A549 (cell line): ENCODE measurements around the gene ATN1. TPM values are rescaled to one million over a fixed set of nuclear protein-coding genes. Genes with fewer than 3 reads are reported as not detected.

ENCODE experiments used
- ATOH8 ChIP-seq: fragments of 250-450 bp; sonication (Bioruptor Pico); IDR thresholded peaks from 2 replicates; pipeline ENCODE4 v1.5.0; 2020; ENCODE audit warnings: low read depth, mild to moderate bottlenecking, moderate library complexity
- BCL3 ChIP-seq: fragments of >200 bp; sonication (Bioruptor Twin); formaldehyde crosslinking; IDR thresholded peaks from 3 replicates; pipeline ENCODE4 v1.6.1; 2016
- BHLHE40 ChIP-seq: IDR thresholded peaks from 2 replicates; pipeline ENCODE4 v1.6.1; 2012; ENCODE audit warnings: low read depth, low read length, inconsistent platforms
- CBX8 ChIP-seq: fragments of 200-600 bp; sonication (generic); IDR thresholded peaks from 2 replicates; pipeline ENCODE4 v1.6.1; 2016
- CHD2 ChIP-seq: fragments of 150-350 bp; IDR thresholded peaks from 2 replicates; pipeline ENCODE4 v1.6.1; 2014; ENCODE audit warnings: low read length; ENCODE audit not compliant: partially characterized antibody
- ELK1 ChIP-seq: fragments of 150-350 bp; IDR thresholded peaks from 2 replicates; pipeline ENCODE4 v1.6.1; 2014; ENCODE audit warnings: low read depth, mild to moderate bottlenecking, low read length
- ESRRA ChIP-seq: fragments of 150-350 bp; IDR thresholded peaks from 2 replicates; pipeline ENCODE4 v1.6.1; 2014; ENCODE audit warnings: mild to moderate bottlenecking, low read length, borderline replicate concordance
- FOSB ChIP-seq: fragments of 250-450 bp; sonication (Bioruptor Pico); IDR thresholded peaks from 2 replicates; pipeline ENCODE4 v1.5.0; 2020; ENCODE audit warnings: mild to moderate bottlenecking, moderate library complexity
- FOSL2 ChIP-seq, 2 experiments: fragments of 450-650 bp in 1 of 2; fragments of >200 bp in 1 of 2; sonication (Bioruptor Twin) in 1 of 2; formaldehyde crosslinking; IDR thresholded peaks; 2 replicates each; pipeline versions ENCODE4 v1.5.0 to v1.6.1; 2016 to 2020; ENCODE audit warnings: mild to moderate bottlenecking in 1 of 2, moderate library complexity in 1 of 2
- FOXS1 ChIP-seq: fragments of 250-450 bp; sonication (Bioruptor Pico); IDR thresholded peaks from 2 replicates; pipeline ENCODE4 v1.5.0; 2020; ENCODE audit warnings: mild to moderate bottlenecking, moderate library complexity
- HDAC2 ChIP-seq: fragments of 200-600 bp; sonication (generic); IDR thresholded peaks from 2 replicates; pipeline ENCODE4 v1.6.1; 2016
- HES2 ChIP-seq: fragments of >200 bp; sonication (Bioruptor Twin); formaldehyde crosslinking; IDR thresholded peaks from 2 replicates; pipeline ENCODE4 v1.6.1; 2016
- HEYL ChIP-seq: fragments of 250-450 bp; sonication (Bioruptor Pico); IDR thresholded peaks from 2 replicates; pipeline ENCODE4 v1.8.0; 2021; ENCODE audit warnings: mild to moderate bottlenecking, moderate library complexity
- HMGXB4 ChIP-seq: fragments of 250-450 bp; sonication (Bioruptor Pico); IDR thresholded peaks from 2 replicates; pipeline ENCODE4 v1.5.0; 2021; ENCODE audit warnings: mild to moderate bottlenecking, moderate library complexity, borderline replicate concordance
- HOXA7 ChIP-seq: fragments of 250-450 bp; sonication (Bioruptor Pico); IDR thresholded peaks from 2 replicates; pipeline ENCODE4 v1.5.0; 2020; ENCODE audit warnings: mild to moderate bottlenecking, moderate library complexity
- HOXB13 ChIP-seq: fragments of 250-450 bp; sonication (Bioruptor Pico); IDR thresholded peaks from 2 replicates; pipeline ENCODE4 v1.5.0; 2020; ENCODE audit warnings: low read depth, mild to moderate bottlenecking, moderate library complexity
- HOXB5 ChIP-seq: fragments of 250-450 bp; sonication (Bioruptor Pico); IDR thresholded peaks from 2 replicates; pipeline ENCODE4 v1.5.0; 2020; ENCODE audit warnings: mild to moderate bottlenecking, moderate library complexity
- JUNB ChIP-seq: fragments of >200 bp; sonication (Bioruptor Twin); formaldehyde crosslinking; IDR thresholded peaks from 2 replicates; pipeline ENCODE4 v1.6.1; 2016
- KDM5A ChIP-seq: fragments of 200-600 bp; sonication (generic); IDR thresholded peaks from 2 replicates; pipeline ENCODE4 v1.6.1; 2016; ENCODE audit warnings: antibody characterized with exemption, mild to moderate bottlenecking
- MAZ ChIP-seq: fragments of 150-350 bp; IDR thresholded peaks from 2 replicates; pipeline ENCODE4 v1.6.1; 2014; ENCODE audit warnings: antibody characterized with exemption, low read depth, low read length, borderline replicate concordance
- PBX3 ChIP-seq: IDR thresholded peaks from 2 replicates; pipeline ENCODE4 v1.6.1; 2012
- POLR2A ChIP-seq: IDR thresholded peaks from 2 replicates; pipeline ENCODE4 v1.6.1; 2012; ENCODE audit warnings: mild to moderate bottlenecking, low read length
- POLR2AphosphoS2 ChIP-seq: conservative IDR thresholded peaks from 2 replicates; pipeline ENCODE4 v1.6.1; 2012; ENCODE audit warnings: low read length, improper control_type of control experiment, inconsistent platforms
- RAD21 ChIP-seq, 2 experiments: fragments of >200 bp in 1 of 2; sonication (Bioruptor Twin) in 1 of 2; formaldehyde crosslinking in 1 of 2; IDR thresholded peaks in 1 of 2; conservative IDR thresholded peaks in 1 of 2; 2 replicates in 1 of 2; 3 replicates in 1 of 2; pipeline ENCODE4 v1.6.1; 2012 to 2018; ENCODE audit warnings: inconsistent platforms in 1 of 2
- REST ChIP-seq: fragments of 200-600 bp; sonication (generic); IDR thresholded peaks from 2 replicates; pipeline ENCODE4 v1.6.1; 2016; ENCODE audit warnings: antibody characterized with exemption, mild to moderate bottlenecking, moderate library complexity
- RNF2 ChIP-seq: fragments of 200-600 bp; sonication (generic); IDR thresholded peaks from 2 replicates; pipeline ENCODE4 v1.6.1; 2016; ENCODE audit warnings: low read depth, mild to moderate bottlenecking, antibody characterized with exemption, moderate library complexity, borderline replicate concordance
- SMC3 ChIP-seq: fragments of >200 bp; sonication (Bioruptor Twin); formaldehyde crosslinking; IDR thresholded peaks from 3 replicates; pipeline ENCODE4 v1.6.1; 2018; ENCODE audit warnings: inconsistent platforms
- TFCP2L1 ChIP-seq: fragments of 250-450 bp; sonication (Bioruptor Pico); IDR thresholded peaks from 2 replicates; pipeline ENCODE4 v1.5.0; 2021; ENCODE audit warnings: mild to moderate bottlenecking
- TP53 ChIP-seq: fragments of 250-450 bp; sonication (Bioruptor Pico); IDR thresholded peaks from 2 replicates; pipeline ENCODE4 v1.5.0; 2021; ENCODE audit warnings: mild to moderate bottlenecking, moderate library complexity
- USF2 ChIP-seq: fragments of 450-650 bp; IDR thresholded peaks from 2 replicates; pipeline ENCODE4 v1.6.1; 2014; ENCODE audit warnings: antibody characterized with exemption
- ZC3H11A ChIP-seq: fragments of 450-650 bp; IDR thresholded peaks from 2 replicates; pipeline ENCODE4 v1.6.1; 2014; ENCODE audit warnings: antibody characterized with exemption, mild to moderate bottlenecking
- polyA plus RNA-seq, 4 experiments: library from polyadenylated mRNA; depleted of rRNA in 3 of 4; stranded (reverse); fragments of >200 nt; fragmentation: RNase III in 1 of 4; extraction: RNeasy Plus Mini Kit Qiagen cat#74134 plus additional on column Dnase treatment in 1 of 4; gene quantifications; 2 replicates in 3 of 4; 3 replicates in 1 of 4; pipeline ENCODE4 v1.2.3, GENCODE V29; 2011 to 2017

The ATN1 gene
- polyA plus RNA-seq, 2 of the 4 experiments (the other 2 are of a cell fraction): 11.3 to 51.6 TPM

- no peak for TF ChIP-seq FOSL2 (IDR thresholded peaks at IDR 0.05)
- peak; percentile 78 for TF ChIP-seq FOSL2 (CRISPR knock-in tag; IDR thresholded peaks at IDR 0.05)
- peak; percentile 100 for TF ChIP-seq HOXA7 (CRISPR knock-in tag)
- TF ChIP-seq ESRRA: 0 out of 2 replicates have a peak, but pooled peaks have one; percentile 36
- no peak for TF ChIP-seq HDAC2
- peak; percentile 97 for TF ChIP-seq HOXB5 (CRISPR knock-in tag)
- peak; percentile 99 for TF ChIP-seq POLR2A
- no peak for TF ChIP-seq USF2
- TF ChIP-seq HOXB13: peak; percentile 19; the same call in 1 of the 2 replicates
- no peak for TF ChIP-seq SMC3
- TF ChIP-seq POLR2AphosphoS2: peak; percentile 56
- TF ChIP-seq ATOH8 (CRISPR knock-in tag): peak; percentile 92
- TF ChIP-seq REST: peak; percentile 81
- TF ChIP-seq HES2: no peak
- TF ChIP-seq TP53 (CRISPR knock-in tag): peak; percentile 100
- peak; percentile 100 for TF ChIP-seq BCL3
- no peak for TF ChIP-seq ELK1
- peak; percentile 87 for TF ChIP-seq PBX3
- TF ChIP-seq RNF2: no peak
- TF ChIP-seq FOSB (CRISPR knock-in tag): peak; percentile 100
- TF ChIP-seq CHD2: no peak
- peak; percentile 91 for TF ChIP-seq FOXS1
- TF ChIP-seq CBX8: no peak
- TF ChIP-seq TFCP2L1: peak; percentile 100
- no peak for TF ChIP-seq KDM5A
- peak; percentile 66; the same call in 1 of the 2 replicates for TF ChIP-seq MAZ
- peak; percentile 99 for TF ChIP-seq HMGXB4 (CRISPR knock-in tag)
- peak; percentile 31; the same call in 1 of the 2 replicates for TF ChIP-seq JUNB
- no peak for TF ChIP-seq ZC3H11A
- TF ChIP-seq HEYL (CRISPR knock-in tag): no peak; the same call in 1 of the 2 replicates
- TF ChIP-seq RAD21 (conservative IDR thresholded peaks at IDR 0.05 in 1 of 2, IDR thresholded peaks at IDR 0.05 in 1 of 2): peak in 1 of 2 experiments; percentile 11; a peak in 1 of 5 replicates
- TF ChIP-seq BHLHE40: no peak
Observed at GRCh38 chr12:6943722-6944380, 16.1 kb downstream of the ATN1 start, which contains the start of the genes C12orf57 and RNU7-1 (continued).
